ENCODE measurements around the gene HOXB4. TPM values are rescaled to one million over a fixed set of nuclear protein-coding genes. Genes with fewer than 3 reads are reported as not detected.
A peak's percentile ranks its signal among the peaks of the same experiment; 100 is the strongest.

Gene HOXB4
- total RNA-seq, 4 donors from 2014 or later: 0.42 to 2.9 (median 1.4) TPM

GRCh38 chr17:48583708-48584222 lies 5.6 kb upstream of the HOXB4 start:
- H3K4me3 ChIP-seq (ENCODE audit: low read depth, poor library complexity, severe bottlenecking): no peak overlapping the region
- 62 to 69% methylated on average over 3 of the region's 3 CpGs for WGBS, 2 donors
- no peak for DNase-seq (ENCODE audit: low spot score in 2 of 2)
- intact Hi-C loops (cut with DNase I; ENCODE audit: low total_unique reads): no loop called here
- TF ChIP-seq CTCF (IDR thresholded peaks at IDR 0.05) (no peak), POLR2A (IDR thresholded peaks at IDR 0.05) (no peak)

GRCh38 chr17:48582750-48583069 lies 4.6 kb upstream of the HOXB4 start:
- DNase-seq (ENCODE audit: low spot score in 2 of 2): no peak
- H3K4me3 ChIP-seq (ENCODE audit: low read depth, poor library complexity, severe bottlenecking): no peak overlapping the region
- WGBS, 2 donors: 51 to 66% methylated on average over 7 of the region's 7 CpGs
- TF ChIP-seq POLR2A (IDR thresholded peaks at IDR 0.05) (no peak), CTCF (IDR thresholded peaks at IDR 0.05) (no peak)
- intact Hi-C loops (cut with DNase I; ENCODE audit: low total_unique reads): no loop called here

- 74 to 78% methylated on average over 26 of the region's 26 CpGs for WGBS, 2 donors
- TF ChIP-seq CTCF (IDR thresholded peaks at IDR 0.05) (no peak), POLR2A (IDR thresholded peaks at IDR 0.05) (no peak)
- H3K4me3 ChIP-seq (ENCODE audit: low read depth, poor library complexity, severe bottlenecking): no peak overlapping the region
- no peak for DNase-seq (ENCODE audit: low spot score in 2 of 2)
- intact Hi-C loops (cut with DNase I; ENCODE audit: low total_unique reads): no loop called here
Measured at GRCh38 chr17:48579760-48580554, 1.8 kb upstream of the HOXB4 start.

GRCh38 chr17:48579471-48579759 lies 1.3 kb upstream of the HOXB4 start:
- intact Hi-C loops (cut with DNase I; ENCODE audit: low total_unique reads): no loop called here
- no peak for TF ChIP-seq CTCF (IDR thresholded peaks at IDR 0.05)
- TF ChIP-seq POLR2A (IDR thresholded peaks at IDR 0.05): no peak
- 68 to 73% methylated on average over 7 of the region's 7 CpGs for WGBS, 2 donors
- no peak for DNase-seq (ENCODE audit: low spot score in 2 of 2)
- no peak overlapping the region for H3K4me3 ChIP-seq (ENCODE audit: low read depth, poor library complexity, severe bottlenecking)

GRCh38 chr17:48578616-48579470 lies 693 bp upstream of the HOXB4 start:
- TF ChIP-seq POLR2A (IDR thresholded peaks at IDR 0.05) (no peak), CTCF (IDR thresholded peaks at IDR 0.05) (no peak)
- intact Hi-C loops (cut with DNase I; ENCODE audit: low total_unique reads): no loop called here
- peak overlapping the region; percentile 31 for H3K4me3 ChIP-seq (ENCODE audit: low read depth, poor library complexity, severe bottlenecking)
- no peak for DNase-seq (ENCODE audit: low spot score in 2 of 2)
- WGBS, 2 donors: 21 to 27% methylated on average over 41 to 43 of the region's 43 CpGs

Data from lower leg skin (tissue), 4 donors.